A549 (cell line): Measurements from ENCODE around the gene ATXN7L1. TPM values are rescaled to one million over a fixed set of nuclear protein-coding genes. Genes with fewer than 3 reads are reported as not detected.

Experiments
- ATAC-seq, 2 experiments: fragments of 200-7000 bp in 1 of 2; fragments of >200 bp in 1 of 2; cut with Nextera tagmentation in 1 of 2; cut with Tn5 transposase in 1 of 2; 3 replicates each; pipeline versions ENCODE4 v1.8.0 to v1.9.1; 2018 to 2020; ENCODE audit warnings: mild to moderate bottlenecking in 1 of 2, moderate library complexity in 1 of 2
- CTCF ChIA-PET: fragments of 300-600 bp; sonication (Branson Sonifier 250); formaldehyde crosslinking; extraction: SDS; loops from one replicate; lab custom pipeline; 2021; ENCODE audit warnings: antibody characterized with exemption, inconsistent platforms; lab: Yijun Ruan, JAX
- POLR2A ChIA-PET: fragments of 350-600 bp; formaldehyde crosslinking; extraction: SDS; loops from one replicate; lab custom pipeline; 2021; ENCODE audit warnings: antibody characterized with exemption, inconsistent platforms; lab: Yijun Ruan, JAX
- DNase-seq, 2 experiments: peaks; one replicate each; pipeline versions ENCODE4 v3.0.0 to v3.0.0-alpha.2; 2011 to 2016; ENCODE audit warnings: low read depth in 1 of 2, low spot score in 1 of 2
- FAIRE-seq: peaks from 2 replicates; lab custom pipeline; 2011; peaks lifted over from hg19 to GRCh38; lab: Jason Lieb, UNC
- H3K27ac ChIP-seq, 2 experiments: fragments of >200 bp; sonication (Bioruptor Twin); formaldehyde crosslinking; 3 replicates each; pipeline ENCODE4 v1.5.1; 2016 to 2017
- H3K4me1 ChIP-seq: fragments of >200 bp; sonication (Bioruptor Twin); formaldehyde crosslinking; 3 replicates; pipeline ENCODE4 v1.6.1; 2016
- H3K4me2 ChIP-seq: fragments of >200 bp; sonication (Bioruptor Twin); formaldehyde crosslinking; 3 replicates; pipeline ENCODE4 v1.6.1; 2016
- H3K4me3 ChIP-seq: fragments of >200 bp; sonication (Bioruptor Twin); formaldehyde crosslinking; 3 replicates; pipeline ENCODE4 v1.5.1; 2016
- H3K9me3 ChIP-seq: fragments of >200 bp; sonication (Bioruptor Twin); formaldehyde crosslinking; 3 replicates; pipeline ENCODE4 v1.6.1; 2016
- BHLHE40 ChIP-seq: IDR thresholded peaks from 2 replicates; pipeline ENCODE4 v1.6.1; 2012; ENCODE audit warnings: low read depth, low read length, inconsistent platforms
- CBX2 ChIP-seq: fragments of 200-600 bp; sonication (generic); IDR thresholded peaks from 2 replicates; pipeline ENCODE4 v1.6.1; 2016; ENCODE audit warnings: low read depth, mild to moderate bottlenecking, borderline replicate concordance
- CBX8 ChIP-seq: fragments of 200-600 bp; sonication (generic); IDR thresholded peaks from 2 replicates; pipeline ENCODE4 v1.6.1; 2016
- EHF ChIP-seq: fragments of 250-450 bp; sonication (Bioruptor Pico); IDR thresholded peaks from 2 replicates; pipeline ENCODE4 v1.5.0; 2020; ENCODE audit warnings: mild to moderate bottlenecking
- EP300 ChIP-seq, 2 experiments: fragments of >200 bp; sonication (Bioruptor Twin); formaldehyde crosslinking; IDR thresholded peaks; 2 replicates in 1 of 2; 3 replicates in 1 of 2; pipeline ENCODE4 v1.6.1; 2016 to 2017
- FOSB ChIP-seq: fragments of 250-450 bp; sonication (Bioruptor Pico); IDR thresholded peaks from 2 replicates; pipeline ENCODE4 v1.5.0; 2020; ENCODE audit warnings: mild to moderate bottlenecking, moderate library complexity
- FOSL2 ChIP-seq, 2 experiments: fragments of 450-650 bp in 1 of 2; fragments of >200 bp in 1 of 2; sonication (Bioruptor Twin) in 1 of 2; formaldehyde crosslinking; IDR thresholded peaks; 2 replicates each; pipeline versions ENCODE4 v1.5.0 to v1.6.1; 2016 to 2020; ENCODE audit warnings: mild to moderate bottlenecking in 1 of 2, moderate library complexity in 1 of 2
- HEYL ChIP-seq: fragments of 250-450 bp; sonication (Bioruptor Pico); IDR thresholded peaks from 2 replicates; pipeline ENCODE4 v1.8.0; 2021; ENCODE audit warnings: mild to moderate bottlenecking, moderate library complexity
- HOXA7 ChIP-seq: fragments of 250-450 bp; sonication (Bioruptor Pico); IDR thresholded peaks from 2 replicates; pipeline ENCODE4 v1.5.0; 2020; ENCODE audit warnings: mild to moderate bottlenecking, moderate library complexity
- HOXB13 ChIP-seq: fragments of 250-450 bp; sonication (Bioruptor Pico); IDR thresholded peaks from 2 replicates; pipeline ENCODE4 v1.5.0; 2020; ENCODE audit warnings: low read depth, mild to moderate bottlenecking, moderate library complexity
- HOXB5 ChIP-seq: fragments of 250-450 bp; sonication (Bioruptor Pico); IDR thresholded peaks from 2 replicates; pipeline ENCODE4 v1.5.0; 2020; ENCODE audit warnings: mild to moderate bottlenecking, moderate library complexity
- JUN ChIP-seq, 2 experiments: fragments of >200 bp; sonication (Bioruptor Twin); formaldehyde crosslinking; IDR thresholded peaks; 2 replicates in 1 of 2; 3 replicates in 1 of 2; pipeline ENCODE4 v1.6.1; 2016 to 2017
- MAZ ChIP-seq: fragments of 150-350 bp; IDR thresholded peaks from 2 replicates; pipeline ENCODE4 v1.6.1; 2014; ENCODE audit warnings: antibody characterized with exemption, low read depth, low read length, borderline replicate concordance
- MYC ChIP-seq: IDR thresholded peaks from 2 replicates; pipeline ENCODE4 v1.6.1; 2012; ENCODE audit warnings: mild to moderate bottlenecking, inconsistent platforms, low read length, improper control_type of control experiment, borderline replicate concordance
- NFE2L2 ChIP-seq: fragments of 150-350 bp; conservative IDR thresholded peaks from 2 replicates; pipeline ENCODE4 v1.6.1; 2014; ENCODE audit warnings: low read length
- NPAS2 ChIP-seq: fragments of 250-450 bp; sonication (Bioruptor Pico); IDR thresholded peaks from 2 replicates; pipeline ENCODE4 v1.8.0; 2022; ENCODE audit warnings: mild to moderate bottlenecking, moderate library complexity, borderline replicate concordance
- NR3C1 ChIP-seq: fragments of >200 bp; sonication (Bioruptor Twin); formaldehyde crosslinking; IDR thresholded peaks from 3 replicates; pipeline ENCODE4 v1.6.1; 2017
- POLR2A ChIP-seq: IDR thresholded peaks from 2 replicates; pipeline ENCODE4 v1.6.1; 2012; ENCODE audit warnings: mild to moderate bottlenecking, low read length
- POLR2AphosphoS2 ChIP-seq: conservative IDR thresholded peaks from 2 replicates; pipeline ENCODE4 v1.6.1; 2012; ENCODE audit warnings: low read length, improper control_type of control experiment, inconsistent platforms
- RCOR1 ChIP-seq: fragments of 150-350 bp; IDR thresholded peaks from 2 replicates; pipeline ENCODE4 v1.6.1; 2014; ENCODE audit warnings: antibody characterized with exemption, low read length, low read depth
- SMC3 ChIP-seq: fragments of >200 bp; sonication (Bioruptor Twin); formaldehyde crosslinking; IDR thresholded peaks from 3 replicates; pipeline ENCODE4 v1.6.1; 2018; ENCODE audit warnings: inconsistent platforms
- WGBS: methylation state at CpG from one replicate; pipeline ENCODE4 v1.1.6; 2017; ENCODE audit errors: missing lambda C conversion rate; 5-methylcytosine and 5-hydroxymethylcytosine counted together
- polyA plus RNA-seq, 4 experiments: library from polyadenylated mRNA; depleted of rRNA in 3 of 4; stranded (reverse); fragments of >200 nt; fragmentation: RNase III in 1 of 4; extraction: RNeasy Plus Mini Kit Qiagen cat#74134 plus additional on column Dnase treatment in 1 of 4; gene quantifications; 2 replicates in 3 of 4; 3 replicates in 1 of 4; pipeline ENCODE4 v1.2.3, GENCODE V29; 2011 to 2017
- TF ChIP-seq, protein P1 (sequence below): IDR thresholded peaks from 2 replicates; pipeline ENCODE4 v1.6.1; 2012
- TF ChIP-seq, protein P2 (sequence below): fragments of 150-350 bp; IDR thresholded peaks from 2 replicates; pipeline ENCODE4 v1.6.1; 2014; ENCODE audit warnings: low read depth, mild to moderate bottlenecking, low read length

Gene ATXN7L1
- polyA plus RNA-seq, 2 of the 4 experiments (the other 2 are of a cell fraction) = 4.5 to 5.7 TPM

GRCh38 chr7:105721571-105722104, 154.8 kb downstream of the ATXN7L1 start:
- Histone ChIP-seq H3K4me1 (no peaks in the 10 kb centered on the region), H3K4me3 (no peak overlapping the region), H3K4me2 (no peak overlapping the region), H3K9me3 (no peaks in the 10 kb centered on the region), H3K27ac (no peak overlapping the region)
- no peak for TF ChIP-seq MYC
- TF ChIP-seq POLR2A = no peak
- no peak for TF ChIP-seq NR3C1
- TF ChIP-seq EP300 (IDR thresholded peaks at IDR 0.05) = no peak
- no peak for TF ChIP-seq HOXB13
- no peak for TF ChIP-seq NFE2L2
- TF ChIP-seq HEYL = no peak
- no peak for TF ChIP-seq JUN (IDR thresholded peaks at IDR 0.05)
- TF ChIP-seq CBX8 = no peak
- no peak for TF ChIP-seq SMC3
- 85% methylated on average over 5 of the region's 5 CpGs for WGBS
- ChIA-PET CTCF (interaction anchor here (1.8 kb wide), 1 partner anchor 322 kb away, joined by 6 read pairs; no protein-coding TSS in a partner anchor), POLR2A (no interaction called here)
- peak in 1 of 2 experiments; percentile 36; a peak in 2 of 6 replicates for ATAC-seq
- no peak for FAIRE-seq
- DNase-seq = no peak

GRCh38 chr7:105719919-105720318, 156.5 kb downstream of the ATXN7L1 start:
- WGBS = 94% methylated on average over 4 of the region's 4 CpGs
- Histone ChIP-seq H3K4me1 (no peaks in the 10 kb centered on the region), H3K9me3 (no peaks in the 10 kb centered on the region), H3K4me2 (no peak overlapping the region), H3K27ac (no peak overlapping the region), H3K4me3 (no peak overlapping the region)
- ChIA-PET POLR2A (no interaction called here), CTCF (interaction anchor here (0.7 kb wide), 1 partner anchor 260 kb away, joined by 3 read pairs; no protein-coding TSS in a partner anchor)
- TF ChIP-seq SMC3 (no peak), BHLHE40 (no peak)
- FAIRE-seq (no peak), ATAC-seq (no peak), DNase-seq (no peak)

- Histone ChIP-seq H3K9me3 (no peaks in the 10 kb centered on the region), H3K4me1 (no peaks in the 10 kb centered on the region), H3K27ac (no peak overlapping the region), H3K4me3 (no peak overlapping the region), H3K4me2 (no peak overlapping the region)
- no peak for FAIRE-seq
- ATAC-seq = no peak
- 97% methylated on average over 2 of the region's 2 CpGs for whole genome bisulfite sequencing
- ChIA-PET CTCF (no interaction called here), POLR2A (no interaction called here)
- TF ChIP-seq, protein P1, sequence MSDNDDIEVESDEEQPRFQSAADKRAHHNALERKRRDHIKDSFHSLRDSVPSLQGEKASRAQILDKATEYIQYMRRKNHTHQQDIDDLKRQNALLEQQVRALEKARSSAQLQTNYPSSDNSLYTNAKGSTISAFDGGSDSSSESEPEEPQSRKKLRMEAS = no peak
- TF ChIP-seq RCOR1 = no peak
- no peak for TF ChIP-seq HOXA7
- TF ChIP-seq, protein P2, sequence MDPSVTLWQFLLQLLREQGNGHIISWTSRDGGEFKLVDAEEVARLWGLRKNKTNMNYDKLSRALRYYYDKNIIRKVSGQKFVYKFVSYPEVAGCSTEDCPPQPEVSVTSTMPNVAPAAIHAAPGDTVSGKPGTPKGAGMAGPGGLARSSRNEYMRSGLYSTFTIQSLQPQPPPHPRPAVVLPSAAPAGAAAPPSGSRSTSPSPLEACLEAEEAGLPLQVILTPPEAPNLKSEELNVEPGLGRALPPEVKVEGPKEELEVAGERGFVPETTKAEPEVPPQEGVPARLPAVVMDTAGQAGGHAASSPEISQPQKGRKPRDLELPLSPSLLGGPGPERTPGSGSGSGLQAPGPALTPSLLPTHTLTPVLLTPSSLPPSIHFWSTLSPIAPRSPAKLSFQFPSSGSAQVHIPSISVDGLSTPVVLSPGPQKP = no peak
- TF ChIP-seq NPAS2 (CRISPR knock-in tag) = no peak
- no peak for TF ChIP-seq MYC
- TF ChIP-seq BHLHE40 = no peak
- TF ChIP-seq NFE2L2 = no peak
- TF ChIP-seq CBX2 = no peak
- no peak for TF ChIP-seq EHF (CRISPR knock-in tag)
- DNase-seq = no peak
These were observed 157.0 kb downstream of the ATXN7L1 start for GRCh38 chr7:105719395-105719794.

DNA sequence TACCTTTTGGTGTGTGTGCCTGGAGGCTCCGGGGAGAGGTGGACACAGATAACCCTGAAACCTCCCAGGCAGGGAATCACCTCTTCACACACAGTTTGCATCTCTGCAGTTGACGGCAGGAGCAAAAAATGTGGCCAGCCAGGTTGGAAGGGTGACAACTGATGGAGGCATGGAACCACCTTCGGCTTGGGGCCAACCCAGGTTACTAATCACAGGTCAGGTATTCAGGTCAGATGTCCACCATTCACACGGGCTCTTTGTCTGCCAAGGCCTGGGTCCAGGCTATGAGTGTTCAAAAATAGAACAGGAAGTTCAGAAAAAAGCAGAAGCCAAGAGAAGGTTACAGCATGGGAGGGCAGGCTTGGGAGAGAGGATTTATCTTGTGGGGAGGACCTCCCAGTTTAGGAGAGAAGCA, 157.9 kb downstream of the ATXN7L1 start:
- TF ChIP-seq NR3C1 (no peak), HOXA7 (no peak), HOXB5 (CRISPR knock-in tag) (no peak), POLR2AphosphoS2 (no peak), JUN (IDR thresholded peaks at IDR 0.05) (no peak), SMC3 (no peak), MAZ (no peak), FOSB (CRISPR knock-in tag) (no peak), FOSL2 (IDR thresholded peaks at IDR 0.05) (no peak), FOSL2 (CRISPR knock-in tag; IDR thresholded peaks at IDR 0.05) (no peak), HOXB13 (no peak), RCOR1 (no peak)
- TF ChIP-seq, protein P1 = no peak
- TF ChIP-seq, all 56 proteins: peak for 0
- 54% methylated on average over 4 of the region's 4 CpGs for WGBS
- ChIA-PET CTCF (no interaction called here), POLR2A (no interaction called here)
- DNase-seq = no peak
- Histone ChIP-seq H3K4me1 (no peaks in the 10 kb centered on the region), H3K4me3 (no peak overlapping the region), H3K27ac (no peak overlapping the region), H3K9me3 (0 out of 3 replicates have a peak, but pooled peaks cover under 1% of the 10 kb centered on the region), H3K4me2 (no peak overlapping the region)
- no peak for FAIRE-seq
- no peak for ATAC-seq
